GM19035 (cell line): ENCODE results near the gene RNF227.
"Not testable (repeated sequence)": the region's sequence is repeated elsewhere in the genome, so short reads cannot be mapped to it uniquely, and the experiment has no call there.

Experiments
- ATAC-seq: cut with Tn5 transposase; IDR thresholded peaks from one replicate; pipeline ENCODE4 v1.9.1; 2021; ENCODE audit not compliant: unreplicated experiment

The RNF227 gene

DNA sequence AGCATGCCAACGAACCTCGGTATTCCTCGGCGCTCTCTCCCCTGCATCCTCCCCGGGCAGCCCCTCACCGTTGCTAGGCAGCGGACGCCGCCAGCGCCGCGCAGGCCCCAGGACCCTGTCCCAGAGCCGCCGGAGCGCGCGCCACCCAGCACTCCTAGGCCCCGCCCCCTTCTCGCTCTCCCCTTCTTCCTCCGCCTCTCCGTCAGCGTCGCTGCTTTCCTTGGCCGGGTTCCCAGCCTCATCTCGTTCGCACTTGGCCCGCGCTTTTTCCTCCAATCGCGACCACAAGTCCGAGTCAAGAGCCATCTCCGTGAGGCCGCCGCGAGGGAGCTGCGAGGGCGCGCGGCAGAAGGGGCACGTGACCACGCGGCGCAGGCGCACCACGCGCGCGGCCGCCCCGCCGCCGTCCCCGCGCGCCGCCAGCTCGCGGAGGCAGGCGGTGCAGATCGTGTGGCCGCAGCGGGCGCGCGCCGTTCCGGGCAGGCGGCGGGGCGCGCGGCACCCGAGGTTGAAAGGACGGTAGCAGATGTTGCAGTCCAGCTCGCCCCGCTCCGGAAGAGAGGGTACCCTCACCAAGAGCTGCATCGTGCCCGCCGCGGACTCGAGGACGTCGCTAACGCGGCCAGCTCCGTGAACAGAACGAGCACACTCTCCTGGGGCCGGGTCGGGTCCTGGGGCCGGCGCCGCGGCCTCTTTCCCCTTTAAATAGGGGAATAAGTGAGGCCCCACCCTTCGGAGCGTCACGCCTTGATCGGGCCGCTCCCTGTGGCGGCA lies at the start of gene RNF227:
TSS of gene RNF227 (minus strand) at position 679 of the 774 bp plus-strand sequence. CDS start at position 585, 94 bp downstream.
- ATAC-seq: peak; percentile 70

- ATAC-seq: no peak
Observed at GRCh38 chr17:7961421-7961820, 45.3 kb upstream of the RNF227 start.

- no peak for ATAC-seq
Observed at GRCh38 chr17:7959503-7960253, 43.6 kb upstream of the RNF227 start.

GRCh38 chr17:7956228-7956965 lies 40.3 kb upstream of the RNF227 start:
- no peak for ATAC-seq

- ATAC-seq: no peak
Observed at GRCh38 chr17:7955414-7956227, 39.5 kb upstream of the RNF227 start.

GRCh38 chr17:7953266-7953665 lies 37.2 kb upstream of the RNF227 start:
- ATAC-seq: not testable (repeated sequence)

DNA sequence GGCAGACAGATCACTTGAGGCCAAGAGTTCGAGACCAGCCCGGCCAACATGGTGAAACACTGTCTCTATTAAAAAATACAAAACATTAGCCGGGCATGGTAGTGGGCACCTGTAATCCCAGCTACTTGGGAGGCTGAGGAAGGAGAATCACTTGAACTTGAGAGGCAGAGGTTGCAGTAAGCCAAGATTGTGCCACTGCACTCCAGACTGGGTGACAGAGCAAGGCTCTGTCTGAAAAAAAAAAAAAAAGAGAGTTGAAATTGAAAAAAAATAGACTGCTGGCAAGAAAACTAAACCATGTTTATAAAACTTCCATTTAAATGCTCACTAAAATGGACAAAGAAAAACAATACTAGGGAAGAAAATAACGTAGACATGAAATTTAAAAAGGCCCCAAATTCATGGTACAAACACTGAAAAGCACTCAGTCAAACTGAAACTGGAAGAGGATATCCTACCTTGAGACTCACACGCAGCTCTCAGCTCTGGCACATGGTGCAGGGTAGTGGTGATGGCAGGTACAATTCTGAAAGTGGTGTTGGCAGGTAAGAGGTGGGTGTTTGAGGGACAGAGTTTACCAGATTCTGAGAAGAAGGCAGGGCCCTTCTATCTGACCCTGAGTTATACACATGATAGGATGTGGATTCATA lies 35.2 kb upstream of the RNF227 start:
- peak; percentile 55 for ATAC-seq

DNA sequence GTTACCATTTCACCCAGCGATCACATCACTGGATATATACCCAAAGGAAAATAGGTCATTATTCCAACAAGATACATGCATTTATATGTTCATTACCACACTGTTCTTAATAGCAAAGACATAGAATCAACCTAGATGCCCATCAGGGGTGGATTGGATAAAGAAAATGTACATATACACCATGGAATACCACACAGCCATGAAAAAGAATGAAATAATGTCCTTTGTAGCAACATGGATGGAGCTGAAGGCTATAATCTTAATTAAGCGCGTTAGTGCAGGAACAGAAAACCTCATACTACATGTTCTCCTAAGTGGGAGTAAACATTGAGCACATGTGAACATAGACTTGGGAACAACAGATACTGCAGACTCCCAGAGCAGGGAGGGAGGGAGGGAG lies 34.5 kb upstream of the RNF227 start:
- no peak for ATAC-seq

- no peak for ATAC-seq
Observed at GRCh38 chr17:7947651-7948050, 31.6 kb upstream of the RNF227 start.

- ATAC-seq: no peak
Observed at GRCh38 chr17:7946441-7946840, 30.4 kb upstream of the RNF227 start.

- ATAC-seq: no peak
Observed at GRCh38 chr17:7945651-7946050, 29.6 kb upstream of the RNF227 start.

- no peak for ATAC-seq
Observed at GRCh38 chr17:7944326-7944725, 28.2 kb upstream of the RNF227 start.

- no peak for ATAC-seq
Observed at GRCh38 chr17:7943291-7943690, 27.2 kb upstream of the RNF227 start.

DNA sequence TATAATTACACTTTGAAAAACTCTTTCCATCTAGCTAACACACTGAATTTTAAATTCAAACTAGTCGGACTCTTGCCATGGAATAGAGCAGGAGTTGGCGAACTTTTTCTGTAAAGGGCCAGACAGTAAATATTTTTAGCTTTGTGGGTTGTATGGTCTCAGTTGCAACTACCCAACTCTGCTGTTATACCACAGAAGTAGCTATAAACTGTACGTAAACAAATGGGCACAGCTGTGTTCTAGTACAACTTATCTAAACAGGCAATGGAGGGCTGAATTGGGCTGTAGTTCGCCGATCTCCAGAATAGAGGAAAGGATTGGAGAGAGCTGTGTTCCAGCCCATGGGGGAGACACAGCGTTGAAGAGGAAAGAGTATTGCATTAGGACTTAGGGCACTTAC lies 24.7 kb upstream of the RNF227 start:
- no peak for ATAC-seq

- ATAC-seq: no peak
Observed at GRCh38 chr17:7940034-7940433, 23.9 kb upstream of the RNF227 start.

DNA sequence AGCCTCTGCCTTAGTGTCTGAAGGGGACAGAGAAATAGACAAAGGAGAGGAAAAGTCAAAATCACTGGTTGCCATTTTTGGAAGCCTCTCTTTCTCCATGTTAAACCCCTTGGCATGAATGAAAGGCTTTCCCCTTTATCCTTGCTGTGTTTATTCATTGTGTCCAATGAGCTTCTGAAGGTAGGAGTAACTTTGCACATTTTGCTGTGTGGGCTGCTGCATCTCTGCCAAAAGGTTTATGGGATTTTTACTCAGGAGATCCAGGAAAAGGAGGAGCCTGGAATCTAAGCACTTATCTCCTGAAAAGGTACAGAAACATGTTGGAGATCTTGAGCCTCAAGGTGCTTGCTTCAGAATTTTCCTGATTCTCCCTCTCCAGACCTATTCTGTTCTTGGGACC lies 19.8 kb upstream of the RNF227 start:
- ATAC-seq: no peak

DNA sequence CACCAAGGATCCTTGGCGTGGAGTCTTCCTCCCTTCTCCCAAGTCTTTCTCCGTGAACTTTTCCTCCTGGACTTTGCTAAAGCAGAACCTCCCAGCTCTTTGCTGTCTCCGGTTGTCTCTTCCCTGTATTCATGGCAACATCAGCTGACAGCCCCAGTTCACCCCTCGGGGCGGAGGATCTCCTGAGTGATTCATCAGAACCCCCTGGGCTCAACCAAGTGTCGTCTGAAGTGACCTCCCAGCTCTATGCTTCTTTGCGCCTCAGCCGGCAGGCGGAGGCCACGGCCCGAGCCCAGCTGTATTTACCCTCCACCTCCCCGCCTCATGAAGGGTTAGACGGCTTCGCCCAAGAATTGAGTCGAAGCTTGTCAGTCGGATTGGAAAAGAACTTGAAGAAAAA lies 16.9 kb upstream of the RNF227 start:
- ATAC-seq: no peak

- peak; percentile 8 for ATAC-seq
Observed at GRCh38 chr17:7932483-7932891, 16.4 kb upstream of the RNF227 start.

GRCh38 chr17:7931709-7932482 lies 15.8 kb upstream of the RNF227 start, which contains the start of the genes CNTROB and TRAPPC1:
CNTROB (plus strand) TSS chr17:7932206; CDS start chr17:7933080, 874 bp downstream.
TRAPPC1 (minus strand) TSS chr17:7931946; CDS start chr17:7931829, 117 bp downstream.
- ATAC-seq: peak; percentile 95
